ENCODE measurements around the gene TAS1R3. TPM values are rescaled to one million over a fixed set of nuclear protein-coding genes. Genes with fewer than 3 reads are reported as not detected.
"Not testable (repeated sequence)": the region's sequence is repeated elsewhere in the genome, so short reads cannot be mapped to it uniquely, and the experiment has no call there.

Gene TAS1R3
- total and polyA plus RNA-seq, 12 donors, result 0.05 to 0.86 (median 0.56) TPM

GRCh38 chr1:1365875-1366698 lies 35.0 kb downstream of the TAS1R3 start:
- H3K27me3 ChIP-seq, result no peaks in the 10 kb centered on the region
- H3K4me1 ChIP-seq (replicated peaks in 1 of 2), result no peaks in the 10 kb centered on the region
- H3K4me3 ChIP-seq, result no peak overlapping the region
- WGBS, 4 donors, result 71 to 78% (median 73%) methylated on average over 10 of the region's 10 CpGs
- intact Hi-C loops (cut with DNase I), result no loop called here
- TF ChIP-seq, protein P1, sequence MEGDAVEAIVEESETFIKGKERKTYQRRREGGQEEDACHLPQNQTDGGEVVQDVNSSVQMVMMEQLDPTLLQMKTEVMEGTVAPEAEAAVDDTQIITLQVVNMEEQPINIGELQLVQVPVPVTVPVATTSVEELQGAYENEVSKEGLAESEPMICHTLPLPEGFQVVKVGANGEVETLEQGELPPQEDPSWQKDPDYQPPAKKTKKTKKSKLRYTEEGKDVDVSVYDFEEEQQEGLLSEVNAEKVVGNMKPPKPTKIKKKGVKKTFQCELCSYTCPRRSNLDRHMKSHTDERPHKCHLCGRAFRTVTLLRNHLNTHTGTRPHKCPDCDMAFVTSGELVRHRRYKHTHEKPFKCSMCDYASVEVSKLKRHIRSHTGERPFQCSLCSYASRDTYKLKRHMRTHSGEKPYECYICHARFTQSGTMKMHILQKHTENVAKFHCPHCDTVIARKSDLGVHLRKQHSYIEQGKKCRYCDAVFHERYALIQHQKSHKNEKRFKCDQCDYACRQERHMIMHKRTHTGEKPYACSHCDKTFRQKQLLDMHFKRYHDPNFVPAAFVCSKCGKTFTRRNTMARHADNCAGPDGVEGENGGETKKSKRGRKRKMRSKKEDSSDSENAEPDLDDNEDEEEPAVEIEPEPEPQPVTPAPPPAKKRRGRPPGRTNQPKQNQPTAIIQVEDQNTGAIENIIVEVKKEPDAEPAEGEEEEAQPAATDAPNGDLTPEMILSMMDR (IDR thresholded peaks at IDR 0.05), result no peak
- TF ChIP-seq POLR2A (IDR thresholded peaks at IDR 0.05), result no peak
- H3K27ac ChIP-seq, result no peak overlapping the region
- no peak for DNase-seq
- H3K9me3 ChIP-seq (replicated peaks in 1 of 3), result no peaks in the 10 kb centered on the region
- H3K36me3 ChIP-seq (replicated peaks in 1 of 2), result no peaks in the 10 kb centered on the region

GRCh38 chr1:1366699-1367066 lies 35.6 kb downstream of the TAS1R3 start:
- no peak overlapping the region for H3K4me3 ChIP-seq
- no peak for DNase-seq
- peaks cover 0 to 1% of the 10 kb centered on the region in 2 donors for H3K4me1 ChIP-seq (replicated peaks in 1 of 2)
- H3K9me3 ChIP-seq (replicated peaks in 1 of 3), result no peaks in the 10 kb centered on the region
- H3K27me3 ChIP-seq, result no peaks in the 10 kb centered on the region
- H3K36me3 ChIP-seq (replicated peaks in 1 of 2), result no peaks in the 10 kb centered on the region
- H3K27ac ChIP-seq, result no peak overlapping the region
- TF ChIP-seq, protein P1 (IDR thresholded peaks at IDR 0.05), result no peak
- TF ChIP-seq POLR2A (IDR thresholded peaks at IDR 0.05), result no peak
- intact Hi-C loops (cut with DNase I), result no loop called here
- 91 to 96% (median 94%) methylated on average over 3 of the region's 3 CpGs for WGBS, 4 donors

GRCh38 chr1:1367315-1367714 lies 36.2 kb downstream of the TAS1R3 start:
- no peak overlapping the region for H3K4me3 ChIP-seq
- no peaks in the 10 kb centered on the region for H3K27me3 ChIP-seq
- 91 to 94% (median 93%) methylated on average over 5 of the region's 5 CpGs for WGBS, 4 donors
- no peaks in the 10 kb centered on the region for H3K36me3 ChIP-seq (replicated peaks in 1 of 2)
- intact Hi-C loops (cut with DNase I), result no loop called here
- no peak overlapping the region for H3K27ac ChIP-seq
- no peak for DNase-seq
- H3K9me3 ChIP-seq (replicated peaks in 1 of 3), result no peaks in the 10 kb centered on the region
- peaks cover 0 to 8% of the 10 kb centered on the region in 2 donors for H3K4me1 ChIP-seq (replicated peaks in 1 of 2)
- TF ChIP-seq, protein P1 (IDR thresholded peaks at IDR 0.05), result no peak
- no peak for TF ChIP-seq POLR2A (IDR thresholded peaks at IDR 0.05)

GRCh38 chr1:1370094-1370493 lies 39.0 kb downstream of the TAS1R3 start:
- DNase-seq; H3K36me3 ChIP-seq (replicated peaks in 1 of 2); intact Hi-C loops (cut with DNase I); H3K4me3 ChIP-seq; H3K27me3 ChIP-seq; H3K9me3 ChIP-seq (replicated peaks in 1 of 3); H3K27ac ChIP-seq: not testable (repeated sequence)
- WGBS, 4 donors, result 85 to 90% (median 88%) methylated on average over 14 of the region's 14 CpGs
- H3K4me1 ChIP-seq (replicated peaks in 1 of 2), result peaks cover 7 to 25% of the 10 kb centered on the region in 2 donors

Measured in adrenal gland (tissue), 12 donors.